Activated CD4-positive, alpha-beta T cell treated with anti-CD3 and anti-CD28 coated beads for 1 hour (primary cell): Measurements from ENCODE around the gene TMIE.
"Not testable (repeated sequence)": the region's sequence is repeated elsewhere in the genome, so short reads cannot be mapped to it uniquely, and the experiment has no call there.

Source experiments
- DNase-seq: peaks from one replicate; pipeline ENCODE4 v3.0.0-alpha.2; 2020

The TMIE gene

DNA sequence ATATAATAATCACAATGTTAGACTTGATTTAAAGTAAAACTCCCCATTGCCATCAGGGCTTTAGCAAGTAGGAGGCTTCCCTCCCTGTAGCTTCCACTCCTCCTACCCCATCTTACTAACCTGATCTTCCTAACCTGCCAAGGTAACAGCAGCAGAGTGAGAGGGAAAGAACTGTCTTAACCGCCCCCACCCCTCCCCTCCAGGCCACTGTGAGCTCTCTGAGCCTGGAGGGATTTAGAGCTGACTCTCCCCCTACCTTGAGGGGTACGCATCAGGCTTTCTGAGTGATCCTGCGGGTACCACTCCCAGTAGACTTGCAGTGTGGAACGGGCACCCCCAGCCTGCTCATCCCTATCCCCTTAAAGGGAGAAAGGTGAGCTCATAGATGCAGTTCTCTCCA lies 27.8 kb downstream of the TMIE start:
- DNase-seq, result no peak

DNA sequence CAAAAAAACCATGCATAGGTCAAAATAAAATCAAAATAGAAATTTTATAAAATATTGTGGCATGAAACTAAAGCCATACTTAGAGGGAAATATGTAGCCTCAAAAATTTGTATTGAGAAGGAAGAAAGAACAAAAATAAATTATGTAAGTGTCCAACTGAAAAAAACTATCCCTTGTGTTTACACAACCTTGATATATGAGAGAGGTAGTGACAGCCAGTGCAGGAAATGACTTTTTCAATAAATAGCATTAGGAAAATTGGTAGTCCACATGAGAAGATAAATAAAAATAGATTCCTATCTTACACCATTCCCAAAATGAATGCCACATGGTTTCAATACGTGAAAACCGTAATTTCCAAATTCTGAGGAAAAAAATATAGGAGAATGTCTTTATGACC lies 29.6 kb downstream of the TMIE start:
- no peak for DNase-seq

DNA sequence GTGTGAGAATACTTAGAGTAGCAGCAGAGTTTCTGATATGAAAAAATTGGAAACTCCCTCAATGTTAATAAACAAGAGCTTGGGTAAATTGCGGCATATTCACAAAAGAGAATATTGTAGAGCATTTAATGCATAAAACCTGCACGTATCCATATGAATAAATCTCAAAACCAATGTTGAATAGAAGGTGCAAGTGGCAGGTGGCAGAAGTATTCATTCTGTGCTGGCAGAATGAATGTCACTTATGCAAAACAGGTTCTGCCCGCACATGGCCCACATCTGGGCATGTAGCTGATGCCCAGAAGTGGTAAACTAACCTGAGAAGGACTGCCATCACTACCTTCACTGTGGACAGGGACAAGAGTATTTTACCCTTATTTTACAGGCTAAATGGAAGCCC lies 30.6 kb downstream of the TMIE start:
- no peak for DNase-seq

GRCh38 chr3:46733026-46733800 lies 32.0 kb downstream of the TMIE start:
- DNase-seq, result no peak

- no peak for DNase-seq
These were observed 33.6 kb downstream of the TMIE start for GRCh38 chr3:46734773-46735172.

DNA sequence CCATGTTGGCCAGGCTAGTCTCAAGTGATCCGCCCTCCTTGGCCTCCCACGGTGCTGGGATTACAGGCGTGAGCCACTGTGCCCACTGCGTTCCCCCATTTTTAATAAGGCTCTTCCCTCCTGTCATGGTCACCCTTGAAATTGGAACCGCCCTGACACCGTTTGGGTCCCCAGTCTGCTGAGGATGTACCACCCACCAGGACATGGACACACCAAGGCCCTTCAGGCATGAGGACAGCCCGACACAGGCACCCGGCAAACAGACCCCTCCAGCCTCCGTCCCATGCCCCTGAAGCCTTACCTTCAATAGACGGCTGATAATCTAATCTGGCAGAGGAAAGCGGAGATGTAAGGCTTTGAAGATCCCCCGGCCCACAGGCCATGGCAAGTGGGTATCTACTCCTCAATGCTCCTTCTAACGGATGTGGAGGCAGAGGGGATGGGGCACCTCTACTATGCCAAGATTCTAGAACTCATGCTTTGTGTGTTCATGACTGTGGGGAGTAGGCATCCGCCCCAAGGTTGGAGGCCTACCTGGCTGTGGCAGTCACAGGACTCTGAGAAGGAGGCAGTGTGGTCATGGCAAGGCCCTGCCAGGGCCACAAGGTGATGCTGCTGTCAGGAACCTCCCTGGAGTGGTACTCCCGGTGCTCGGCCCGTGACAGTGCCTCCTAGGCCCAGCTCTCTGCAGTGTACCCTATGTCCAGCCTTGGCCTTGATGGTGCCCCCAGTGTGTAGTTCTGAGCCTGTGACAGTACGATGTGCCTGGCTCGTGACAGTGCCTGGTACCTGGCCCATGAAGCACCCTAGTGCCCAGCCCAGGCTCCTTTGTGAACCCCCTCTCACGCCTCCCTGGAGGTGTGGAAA lies 35.0 kb downstream of the TMIE start:
- no peak for DNase-seq

GRCh38 chr3:46737329-46737731 lies 36.1 kb downstream of the TMIE start:
- no peak for DNase-seq

DNA sequence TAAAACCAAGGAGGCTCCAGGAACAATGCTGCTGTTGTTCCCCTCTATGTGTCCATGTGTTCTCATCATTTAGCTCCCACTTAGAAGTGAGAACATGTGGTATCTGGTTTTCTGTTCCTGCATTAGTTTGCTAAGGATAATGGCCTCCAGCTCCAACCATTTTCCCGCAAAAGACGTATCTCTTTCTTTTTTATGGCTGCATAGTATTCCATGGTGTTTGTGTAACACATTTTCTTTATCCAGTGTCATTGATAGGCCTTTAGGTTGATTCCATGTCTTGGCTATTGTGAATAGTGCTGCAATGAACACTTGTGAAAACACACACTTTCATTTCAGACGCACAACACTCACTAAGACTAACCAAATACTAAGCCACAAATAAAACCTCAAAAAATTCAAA lies 38.4 kb downstream of the TMIE start:
- DNase-seq, result not testable (repeated sequence)

DNA sequence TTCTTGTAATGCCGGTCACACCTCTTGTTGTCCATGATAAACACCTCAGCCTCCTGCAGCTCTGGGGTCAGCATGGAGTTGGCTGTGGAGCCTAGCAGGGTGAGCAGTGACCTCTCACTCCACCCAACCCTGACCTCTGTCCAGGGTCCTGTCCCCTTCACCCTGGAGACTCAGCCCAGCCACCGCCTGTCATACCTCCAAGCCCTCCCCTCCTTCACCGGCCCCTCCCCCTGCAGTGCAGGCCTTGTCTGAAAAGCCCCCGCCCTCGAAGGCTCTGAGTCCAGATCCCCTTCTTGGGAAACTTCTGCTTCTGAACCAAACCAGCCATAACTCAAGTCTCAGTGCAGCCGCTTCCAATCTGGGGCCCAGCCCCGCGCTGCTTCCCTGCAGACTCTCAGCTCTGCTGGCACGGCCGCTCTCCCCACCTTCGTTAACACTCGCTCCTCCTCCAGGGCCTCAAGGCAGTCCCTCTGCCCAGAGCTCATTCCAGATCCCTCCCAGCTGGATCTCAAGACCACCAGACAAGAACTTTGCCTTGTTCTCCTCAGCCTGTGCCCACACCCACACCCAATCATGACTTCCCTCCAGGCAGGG lies 41.9 kb downstream of the TMIE start:
- DNase-seq, result no peak

DNA sequence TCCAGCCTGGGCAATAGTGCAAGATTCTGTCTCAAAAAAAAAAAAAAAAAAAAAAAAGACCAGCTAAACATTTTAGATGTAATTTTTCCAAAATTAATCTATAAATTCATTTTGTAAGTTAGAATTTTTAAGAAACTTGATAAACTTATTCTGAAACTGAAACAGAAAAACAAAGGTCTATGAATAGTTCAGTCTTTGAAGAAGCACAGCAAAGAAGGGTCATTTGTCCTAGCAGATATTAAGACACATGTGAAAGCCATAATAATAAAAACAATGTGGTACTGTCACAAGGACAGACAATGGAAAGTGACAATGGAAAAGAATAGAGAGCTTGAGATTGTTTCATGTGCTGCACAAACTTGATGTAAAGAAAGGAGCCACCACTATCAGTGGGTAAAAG lies 45.5 kb downstream of the TMIE start:
- no peak for DNase-seq

DNA sequence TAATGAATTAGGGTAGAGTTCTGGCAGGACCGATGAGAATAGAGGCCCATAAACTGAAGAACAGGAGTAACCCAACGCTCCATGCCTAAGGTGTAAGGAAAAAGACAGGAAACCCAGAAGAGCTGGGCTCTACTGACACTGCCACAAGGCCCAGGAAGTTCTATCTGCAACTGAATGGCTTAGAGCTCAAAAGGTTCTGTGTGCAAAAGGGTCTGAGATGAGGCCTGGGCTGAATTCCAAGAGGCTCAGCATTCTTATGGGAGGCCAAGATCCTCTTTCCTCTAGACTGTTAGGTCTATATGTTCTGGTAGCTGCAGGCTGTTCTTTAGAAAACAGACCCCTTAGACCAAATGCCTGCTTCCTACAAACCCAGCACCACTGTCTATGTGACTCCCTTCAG lies 47.0 kb downstream of the TMIE start:
- no peak for DNase-seq

DNA sequence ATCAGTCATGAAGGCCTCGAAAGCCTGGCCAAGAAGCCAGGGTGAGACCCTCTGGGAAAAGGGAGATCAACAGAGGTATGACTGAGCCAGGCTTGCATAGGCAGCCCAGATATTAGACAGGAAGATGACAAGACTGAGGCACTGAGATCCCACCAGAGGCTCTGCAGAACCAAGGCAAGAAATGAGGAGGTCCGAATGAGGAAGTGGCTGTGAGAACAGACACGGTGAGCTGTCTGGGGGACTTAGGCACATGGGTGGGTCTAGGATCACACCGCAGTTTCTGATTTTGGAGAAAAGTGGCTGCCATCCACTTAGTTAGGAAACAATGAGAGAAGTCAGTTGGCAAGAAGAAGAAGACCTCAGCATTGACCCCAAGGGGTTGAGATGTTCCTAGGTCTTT lies 47.9 kb downstream of the TMIE start:
- no peak for DNase-seq

- DNase-seq, result no peak
These were observed 49.4 kb downstream of the TMIE start for GRCh38 chr3:46750555-46751038.

DNA sequence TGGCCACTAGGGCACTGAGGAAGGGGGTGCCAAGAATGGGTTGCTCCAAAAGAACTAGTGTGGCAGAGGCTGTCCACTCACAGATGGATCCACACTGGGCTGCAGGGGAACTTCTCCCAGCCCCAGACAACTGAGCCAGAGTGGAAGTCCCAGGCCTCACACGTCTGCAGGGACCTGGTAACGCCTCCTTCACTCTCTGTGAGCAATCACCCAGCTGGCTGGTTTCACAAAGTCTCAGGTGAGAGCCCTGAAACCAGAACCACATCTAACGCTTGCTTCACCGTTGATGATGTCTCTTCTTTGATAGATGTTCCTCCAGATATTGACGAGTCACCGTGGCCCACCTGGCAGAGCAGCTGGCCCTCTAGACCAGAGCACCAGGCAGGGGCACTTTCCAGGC lies 51.9 kb downstream of the TMIE start:
- DNase-seq, result not testable (repeated sequence)

GRCh38 chr3:46755646-46756045 lies 54.5 kb downstream of the TMIE start:
- no peak for DNase-seq

GRCh38 chr3:46756642-46757041 lies 55.5 kb downstream of the TMIE start:
- no peak for DNase-seq

GRCh38 chr3:46759239-46760167 lies 58.3 kb downstream of the TMIE start:
- DNase-seq, result no peak
